Measurements from ENCODE around the gene DNAJB1. TPM values are rescaled to one million over a fixed set of nuclear protein-coding genes. Genes with fewer than 3 reads are reported as not detected.

DNAJB1 gene
- total RNA-seq, 1 donor from 2014 or later = 39.1 TPM

DNA sequence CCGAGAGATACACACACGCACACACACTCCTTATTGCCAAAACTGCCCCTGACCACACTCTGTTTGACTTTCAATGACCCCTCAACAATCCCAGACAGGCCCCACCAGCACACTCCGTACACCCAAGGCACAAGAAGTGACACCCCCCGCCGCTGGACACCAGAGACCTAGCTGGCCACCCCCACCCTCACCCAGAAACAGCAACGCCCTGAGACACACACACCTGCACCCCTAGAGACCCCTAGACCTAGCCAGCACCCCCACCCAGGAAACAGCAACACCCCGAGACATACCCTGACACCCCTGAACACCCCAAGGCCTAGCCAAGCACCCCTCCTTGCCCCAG is 41.9 kb downstream of the DNAJB1 start:
- peaks cover 20 to 24% (median 21%) of the 10 kb centered on the region in 3 donors for H3K36me3 ChIP-seq (ENCODE audit: control insufficient read depth in 3 of 3, insufficient read depth in 3 of 3, low read length in 3 of 3)
- no peak overlapping the region for H3K9ac ChIP-seq (ENCODE audit: low read depth in 1 of 3, low read length in 3 of 3)
- no peak overlapping the region for H3K4me3 ChIP-seq (ENCODE audit: low read length in 3 of 3)
- H3K9me3 ChIP-seq (ENCODE audit: control insufficient read depth in 3 of 3, low read length in 3 of 3) = no peaks in the 10 kb centered on the region
- H3K4me1 ChIP-seq (ENCODE audit: control insufficient read depth in 3 of 3, insufficient read depth in 3 of 3, low read length in 3 of 3) = peaks cover 5 to 26% (median 13%) of the 10 kb centered on the region in 3 donors
- no peak overlapping the region for H3K27ac ChIP-seq (ENCODE audit: low read depth, low read length)
- peaks cover 16 to 58% (median 26%) of the 10 kb centered on the region in 3 donors for H3K27me3 ChIP-seq (ENCODE audit: control insufficient read depth in 3 of 3, insufficient read depth in 3 of 3, low read length in 3 of 3)

DNA sequence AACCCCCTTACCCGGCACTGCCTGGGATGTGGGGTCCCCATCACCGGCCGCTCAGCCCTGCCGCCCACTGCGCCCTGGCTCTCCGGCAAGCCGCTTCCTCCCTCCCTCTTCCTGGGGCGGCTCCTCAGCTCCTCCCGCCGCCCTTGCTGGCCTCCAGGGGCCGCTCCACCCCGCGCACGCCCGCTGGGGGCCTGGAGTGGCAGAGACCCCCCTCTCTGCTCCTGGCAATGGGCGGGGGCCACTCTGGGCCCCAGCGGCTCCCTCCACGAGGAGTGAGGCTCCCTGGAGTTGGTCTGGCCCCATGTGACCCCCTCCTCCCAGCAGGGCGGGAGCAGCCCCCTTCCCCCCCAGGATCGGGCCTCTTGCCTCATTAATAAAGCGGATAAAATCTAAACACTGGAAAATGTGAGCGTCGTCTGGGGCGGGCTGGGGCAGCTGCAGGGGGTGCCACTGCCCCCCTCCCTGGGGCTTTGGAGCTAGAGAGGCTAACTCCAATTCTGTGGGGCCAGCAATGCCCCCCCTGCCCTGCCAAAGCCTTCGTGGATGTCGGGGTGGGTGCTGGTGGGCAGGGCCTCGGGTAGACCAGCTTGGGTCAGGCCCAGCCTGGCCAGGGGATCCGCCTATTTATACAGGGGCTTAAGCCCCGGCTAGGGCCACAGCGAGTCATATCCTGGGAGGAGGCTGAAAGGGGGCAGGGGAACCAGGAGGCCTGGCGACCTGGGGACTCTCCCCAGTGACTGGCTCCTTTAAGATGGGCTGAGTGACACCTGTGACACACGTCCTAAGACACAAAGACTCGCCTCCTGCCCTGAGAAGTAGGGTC is 42.7 kb downstream of the DNAJB1 start, which contains the start of gene PTGER1:
TSS of gene PTGER1 (minus strand) at position 104 of the 823 bp plus-strand sequence. CDS start 1,034 bp downstream, outside the sequence.
- Histone ChIP-seq H3K9me3 (ENCODE audit: control insufficient read depth in 3 of 3, low read length in 3 of 3) (no peaks in the 10 kb centered on the region), H3K27ac (ENCODE audit: low read depth, low read length) (no peak within 1 kb of the TSS), H3K4me3 (ENCODE audit: low read length in 3 of 3) (no peak within 1 kb of the TSS), H3K27me3 (ENCODE audit: control insufficient read depth in 3 of 3, insufficient read depth in 3 of 3, low read length in 3 of 3) (peaks cover 16 to 58% (median 26%) of the 10 kb centered on the region in 3 donors), H3K4me1 (ENCODE audit: control insufficient read depth in 3 of 3, insufficient read depth in 3 of 3, low read length in 3 of 3) (peaks cover 5 to 26% (median 13%) of the 10 kb centered on the region in 3 donors), H3K9ac (ENCODE audit: low read depth in 1 of 3, low read length in 3 of 3) (no peak within 1 kb of the TSS), H3K36me3 (ENCODE audit: control insufficient read depth in 3 of 3, insufficient read depth in 3 of 3, low read length in 3 of 3) (peaks cover 20 to 24% (median 24%) of the 10 kb centered on the region in 3 donors)

- Histone ChIP-seq H3K4me1 (ENCODE audit: control insufficient read depth in 3 of 3, insufficient read depth in 3 of 3, low read length in 3 of 3) (peaks cover 5 to 26% (median 13%) of the 10 kb centered on the region in 3 donors), H3K9me3 (ENCODE audit: control insufficient read depth in 3 of 3, low read length in 3 of 3) (no peaks in the 10 kb centered on the region), H3K27ac (ENCODE audit: low read depth, low read length) (no peak overlapping the region), H3K9ac (ENCODE audit: low read depth in 1 of 3, low read length in 3 of 3) (no peak overlapping the region), H3K27me3 (ENCODE audit: control insufficient read depth in 3 of 3, insufficient read depth in 3 of 3, low read length in 3 of 3) (peaks cover 16 to 58% (median 26%) of the 10 kb centered on the region in 3 donors), H3K4me3 (ENCODE audit: low read length in 3 of 3) (no peak overlapping the region), H3K36me3 (ENCODE audit: control insufficient read depth in 3 of 3, insufficient read depth in 3 of 3, low read length in 3 of 3) (peaks cover 22 to 28% (median 23%) of the 10 kb centered on the region in 3 donors)
These were observed 43.4 kb downstream of the DNAJB1 start for GRCh38 chr19:14474827-14475226.

- H3K4me3 ChIP-seq (ENCODE audit: low read length in 3 of 3) = peak overlapping the region in 1 of 3 donors; percentile 35
- H3K36me3 ChIP-seq (ENCODE audit: control insufficient read depth in 3 of 3, insufficient read depth in 3 of 3, low read length in 3 of 3) = peaks cover 19 to 30% (median 26%) of the 10 kb centered on the region in 3 donors
- H3K27me3 ChIP-seq (ENCODE audit: control insufficient read depth in 3 of 3, insufficient read depth in 3 of 3, low read length in 3 of 3) = peaks cover 16 to 58% (median 26%) of the 10 kb centered on the region in 3 donors
- peaks cover 5 to 26% (median 13%) of the 10 kb centered on the region in 3 donors for H3K4me1 ChIP-seq (ENCODE audit: control insufficient read depth in 3 of 3, insufficient read depth in 3 of 3, low read length in 3 of 3)
- no peaks in the 10 kb centered on the region for H3K9me3 ChIP-seq (ENCODE audit: control insufficient read depth in 3 of 3, low read length in 3 of 3)
- H3K27ac ChIP-seq (ENCODE audit: low read depth, low read length) = no peak overlapping the region
- H3K9ac ChIP-seq (ENCODE audit: low read depth in 1 of 3, low read length in 3 of 3) = peak overlapping the region in 1 of 3 donors; percentile 16
These were observed 44.1 kb downstream of the DNAJB1 start for GRCh38 chr19:14473978-14474578.

DNA sequence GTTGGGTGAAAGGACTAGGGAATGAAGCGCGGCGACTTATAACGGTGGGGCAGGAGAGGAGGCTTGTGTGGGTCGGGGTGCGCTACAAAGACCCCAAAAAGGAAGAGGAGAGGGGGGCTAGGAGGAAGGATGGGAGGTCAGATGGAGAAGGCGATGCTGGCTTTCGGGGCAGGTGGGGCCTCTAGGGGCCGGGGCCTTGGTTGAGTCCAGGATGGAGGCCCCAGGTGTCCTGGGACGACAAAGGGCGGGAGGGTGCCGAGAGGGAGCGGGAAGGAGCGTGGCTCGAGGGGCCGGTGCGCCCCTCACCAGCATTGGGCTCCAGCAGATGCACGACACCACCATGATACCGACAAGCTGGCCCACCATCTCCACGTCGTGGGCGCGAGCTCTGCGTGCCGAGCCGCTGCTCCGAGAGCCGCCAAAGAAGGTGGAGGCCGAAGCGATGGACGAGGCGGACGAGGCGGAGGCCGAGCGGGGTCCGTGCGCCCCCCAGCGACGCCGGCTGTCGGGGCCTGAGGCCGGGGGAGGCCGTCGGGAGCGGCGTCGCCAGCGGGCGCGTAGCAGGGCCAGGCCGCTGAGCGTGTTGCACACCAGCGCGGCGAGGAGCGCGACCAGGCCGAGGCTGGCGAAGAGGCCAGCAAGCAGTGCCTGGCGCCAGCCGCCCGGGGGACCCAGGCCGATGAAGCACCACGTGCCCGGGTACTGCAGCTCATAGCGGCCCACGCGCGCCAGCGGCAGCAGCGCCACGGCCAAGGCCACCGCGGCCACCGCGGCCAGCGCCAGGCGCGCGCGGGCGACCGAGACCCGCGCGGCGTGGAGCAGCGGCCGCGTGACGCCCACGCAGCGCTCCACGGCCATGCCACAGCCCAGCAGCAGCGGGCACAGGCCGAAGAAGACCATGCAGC is 44.9 kb downstream of the DNAJB1 start:
- Histone ChIP-seq H3K4me3 (ENCODE audit: low read length in 3 of 3) (peak overlapping the region in 1 of 3 donors; percentile 35), H3K27ac (ENCODE audit: low read depth, low read length) (no peak overlapping the region), H3K36me3 (ENCODE audit: control insufficient read depth in 3 of 3, insufficient read depth in 3 of 3, low read length in 3 of 3) (peaks cover 16 to 29% (median 19%) of the 10 kb centered on the region in 3 donors), H3K9ac (ENCODE audit: low read depth in 1 of 3, low read length in 3 of 3) (peak overlapping the region in 1 of 3 donors; percentile 16), H3K4me1 (ENCODE audit: control insufficient read depth in 3 of 3, insufficient read depth in 3 of 3, low read length in 3 of 3) (peaks cover 5 to 26% (median 13%) of the 10 kb centered on the region in 3 donors), H3K9me3 (ENCODE audit: control insufficient read depth in 3 of 3, low read length in 3 of 3) (no peaks in the 10 kb centered on the region), H3K27me3 (ENCODE audit: control insufficient read depth in 3 of 3, insufficient read depth in 3 of 3, low read length in 3 of 3) (peaks cover 16 to 52% (median 26%) of the 10 kb centered on the region in 3 donors)

GRCh38 chr19:14472202-14472938 is 45.8 kb downstream of the DNAJB1 start:
- no peak overlapping the region for H3K4me3 ChIP-seq (ENCODE audit: low read length in 3 of 3)
- H3K27ac ChIP-seq (ENCODE audit: low read depth, low read length) = no peak overlapping the region
- no peaks in the 10 kb centered on the region for H3K9me3 ChIP-seq (ENCODE audit: control insufficient read depth in 3 of 3, low read length in 3 of 3)
- peaks cover 15 to 26% (median 22%) of the 10 kb centered on the region in 3 donors for H3K36me3 ChIP-seq (ENCODE audit: control insufficient read depth in 3 of 3, insufficient read depth in 3 of 3, low read length in 3 of 3)
- H3K4me1 ChIP-seq (ENCODE audit: control insufficient read depth in 3 of 3, insufficient read depth in 3 of 3, low read length in 3 of 3) = peaks cover 5 to 26% (median 12%) of the 10 kb centered on the region in 3 donors
- peaks cover 16 to 43% (median 26%) of the 10 kb centered on the region in 3 donors for H3K27me3 ChIP-seq (ENCODE audit: control insufficient read depth in 3 of 3, insufficient read depth in 3 of 3, low read length in 3 of 3)
- no peak overlapping the region for H3K9ac ChIP-seq (ENCODE audit: low read depth in 1 of 3, low read length in 3 of 3)

DNA sequence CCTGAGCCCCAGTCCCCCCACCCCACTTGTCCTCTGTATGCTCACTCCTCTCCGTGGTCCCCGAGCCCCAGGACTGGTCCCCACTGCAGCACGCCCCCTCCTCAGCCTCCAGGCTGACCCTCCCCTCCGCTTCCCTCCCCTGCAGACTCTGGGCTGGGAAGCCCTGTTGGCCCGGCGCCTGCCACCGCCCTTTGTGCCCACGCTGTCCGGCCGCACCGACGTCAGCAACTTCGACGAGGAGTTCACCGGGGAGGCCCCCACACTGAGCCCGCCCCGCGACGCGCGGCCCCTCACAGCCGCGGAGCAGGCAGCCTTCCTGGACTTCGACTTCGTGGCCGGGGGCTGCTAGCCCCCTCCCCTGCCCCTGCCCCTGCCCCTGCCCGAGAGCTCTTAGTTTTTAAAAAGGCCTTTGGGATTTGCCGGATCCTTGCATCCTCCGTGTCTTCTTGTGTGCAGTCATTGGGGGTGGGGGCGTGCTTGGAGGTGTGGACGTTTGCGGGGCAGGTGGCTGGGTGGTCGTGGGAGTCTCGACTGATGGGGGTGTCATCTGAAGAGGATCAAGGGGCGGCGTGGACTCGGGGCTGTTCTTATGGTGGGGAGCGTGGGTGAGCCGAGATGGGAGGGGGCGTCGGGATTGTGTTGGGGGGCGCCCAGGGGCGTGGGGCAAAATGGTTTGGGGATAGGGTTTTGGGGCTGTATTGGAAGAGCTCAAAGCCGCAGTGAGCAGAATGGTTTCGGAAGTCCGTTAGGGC is 46.6 kb downstream of the DNAJB1 start:
- no peaks in the 10 kb centered on the region for H3K9me3 ChIP-seq (ENCODE audit: control insufficient read depth in 3 of 3, low read length in 3 of 3)
- H3K27me3 ChIP-seq (ENCODE audit: control insufficient read depth in 3 of 3, insufficient read depth in 3 of 3, low read length in 3 of 3) = peaks cover 16 to 36% (median 21%) of the 10 kb centered on the region in 3 donors
- H3K4me1 ChIP-seq (ENCODE audit: control insufficient read depth in 3 of 3, insufficient read depth in 3 of 3, low read length in 3 of 3) = peaks cover 5 to 26% (median 12%) of the 10 kb centered on the region in 3 donors
- H3K4me3 ChIP-seq (ENCODE audit: low read length in 3 of 3) = no peak overlapping the region
- no peak overlapping the region for H3K9ac ChIP-seq (ENCODE audit: low read depth in 1 of 3, low read length in 3 of 3)
- H3K27ac ChIP-seq (ENCODE audit: low read depth, low read length) = no peak overlapping the region
- H3K36me3 ChIP-seq (ENCODE audit: control insufficient read depth in 3 of 3, insufficient read depth in 3 of 3, low read length in 3 of 3) = peaks cover 15 to 25% (median 22%) of the 10 kb centered on the region in 3 donors

GRCh38 chr19:14470031-14470876 is 47.9 kb downstream of the DNAJB1 start:
- peaks cover 18 to 30% (median 22%) of the 10 kb centered on the region in 3 donors for H3K36me3 ChIP-seq (ENCODE audit: control insufficient read depth in 3 of 3, insufficient read depth in 3 of 3, low read length in 3 of 3)
- no peaks in the 10 kb centered on the region for H3K9me3 ChIP-seq (ENCODE audit: control insufficient read depth in 3 of 3, low read length in 3 of 3)
- no peak overlapping the region for H3K9ac ChIP-seq (ENCODE audit: low read depth in 1 of 3, low read length in 3 of 3)
- no peak overlapping the region for H3K27ac ChIP-seq (ENCODE audit: low read depth, low read length)
- peaks cover 5 to 26% (median 10%) of the 10 kb centered on the region in 3 donors for H3K4me1 ChIP-seq (ENCODE audit: control insufficient read depth in 3 of 3, insufficient read depth in 3 of 3, low read length in 3 of 3)
- no peak overlapping the region for H3K4me3 ChIP-seq (ENCODE audit: low read length in 3 of 3)
- H3K27me3 ChIP-seq (ENCODE audit: control insufficient read depth in 3 of 3, insufficient read depth in 3 of 3, low read length in 3 of 3) = peaks cover 13 to 26% (median 13%) of the 10 kb centered on the region in 3 donors

All from skeletal muscle tissue (tissue), 4 donors.